Cardiac septum (tissue), 1 donor: ENCODE results near the gene HSPA5. TPM values are rescaled to one million over a fixed set of nuclear protein-coding genes. Genes with fewer than 3 reads are reported as not detected.
A peak's percentile ranks its signal among the peaks of the same experiment; 100 is the strongest.
"Not testable (repeated sequence)": the region's sequence is repeated elsewhere in the genome, so short reads cannot be mapped to it uniquely, and the experiment has no call there.

Experiments
- DNase-seq: peaks from one replicate; pipeline ENCODE4 v3.0.0-alpha.2; 2020; ENCODE audit warnings: low spot score
- intact Hi-C: fragments of 100-400 bp; cut with DNase I; formaldehyde crosslinking; loops from one replicate; pipeline ENCODE4 v1.14.0; 2022
- total RNA-seq: library from RNA; stranded (reverse); fragmentation: NEBNext Ultra II Directional; extraction: Animal tissue kit (Norgen Biotek cat#: 25700); gene quantifications from one replicate; pipeline ENCODE4 v1.2.1, GENCODE V29; 2021
- donor health status: DM: no; HTN: no; CAD: no.

Gene HSPA5
- total RNA-seq, 1 donor from 2014 or later = 284 TPM

- intact Hi-C loops = loop anchor here (5.0 kb wide), 1 partner anchor 39 kb away; the partner anchor contains the start of gene HSPA5
- DNase-seq = no peak
Observed at GRCh38 chr9:125202846-125203618, 38.1 kb downstream of the HSPA5 start.

DNA sequence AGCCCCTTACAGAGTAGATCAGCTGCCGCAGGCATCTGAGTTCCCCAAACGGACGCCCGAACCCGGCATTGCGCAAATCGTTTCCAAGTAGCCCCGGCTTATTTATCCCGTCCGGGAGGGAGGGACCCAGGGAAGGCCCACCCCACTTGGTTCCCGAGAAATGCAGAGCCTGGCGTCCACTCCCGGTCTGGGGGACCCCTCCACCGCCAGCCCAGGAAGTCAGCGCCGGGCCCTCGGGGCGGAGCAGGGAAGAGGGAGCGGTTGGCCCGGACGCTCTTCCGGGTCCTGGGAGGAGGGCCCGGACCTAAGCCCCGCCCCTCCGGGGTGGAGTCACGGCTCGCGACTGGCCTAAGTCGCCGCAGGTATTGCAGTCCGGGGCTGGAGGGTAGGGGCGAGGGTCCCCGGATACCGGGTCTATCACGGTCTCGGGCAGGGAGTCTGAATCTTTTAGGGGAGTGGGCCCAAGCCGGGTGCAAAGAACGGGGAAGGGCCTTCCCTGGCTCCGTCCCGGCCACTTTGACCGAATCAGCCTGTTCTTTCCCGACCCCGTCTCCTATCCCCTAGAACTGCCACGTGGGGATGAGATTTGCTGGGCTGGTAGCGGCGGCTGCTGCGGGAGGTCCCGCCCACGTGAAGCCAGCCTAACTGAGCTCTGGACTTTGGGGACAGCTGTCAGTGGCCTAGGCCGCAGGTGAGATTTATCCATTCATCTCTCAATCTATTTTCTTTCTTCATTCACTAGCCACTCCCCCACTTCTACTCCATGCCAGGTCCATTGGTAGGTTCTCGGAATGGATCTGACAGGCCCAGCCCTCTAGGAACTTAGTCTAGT, 40.7 kb downstream of the HSPA5 start, which contains the start of gene RABEPK:
TSS of gene RABEPK (plus strand) at position 327 of the 832 bp plus-strand sequence. CDS start 2,472 bp downstream, outside the sequence.
- DNase-seq = peak; percentile 97
- intact Hi-C loops = loop anchor here (5.0 kb wide), 1 partner anchor 42 kb away; the partner anchor contains the start of gene HSPA5

- intact Hi-C loops, DNase-seq: not testable (repeated sequence)
Observed at GRCh38 chr9:125195591-125195990, 45.6 kb downstream of the HSPA5 start.

- DNase-seq = not testable (repeated sequence)
- intact Hi-C loops = loop anchor here (5.0 kb wide), 1 partner anchor 68 kb away; the partner anchor contains the start of gene GAPVD1
Observed at GRCh38 chr9:125194466-125194865, 46.7 kb downstream of the HSPA5 start.

- intact Hi-C loops = loop anchor here (5.0 kb wide), 1 partner anchor 72 kb away; the partner anchor contains the start of gene GAPVD1
Observed at GRCh38 chr9:125190361-125190801, 50.8 kb downstream of the HSPA5 start.

GRCh38 chr9:125189361-125190289, 51.5 kb downstream of the HSPA5 start, which contains the start of gene PPP6C:
PPP6C (minus strand) TSS chr9:125189803; CDS start chr9:125189718, 85 bp downstream.
- peak; percentile 98 for DNase-seq
- intact Hi-C loops = loop anchor here (2.0 to 5.0 kb wide), 2 partner anchors 73 to 249 kb away; partner anchors contain the start of genes GAPVD1 and GOLGA1

More at GRCh38 chr9:125190361-125190801, 50.8 kb downstream of the HSPA5 start:
- no peak for DNase-seq

DNA sequence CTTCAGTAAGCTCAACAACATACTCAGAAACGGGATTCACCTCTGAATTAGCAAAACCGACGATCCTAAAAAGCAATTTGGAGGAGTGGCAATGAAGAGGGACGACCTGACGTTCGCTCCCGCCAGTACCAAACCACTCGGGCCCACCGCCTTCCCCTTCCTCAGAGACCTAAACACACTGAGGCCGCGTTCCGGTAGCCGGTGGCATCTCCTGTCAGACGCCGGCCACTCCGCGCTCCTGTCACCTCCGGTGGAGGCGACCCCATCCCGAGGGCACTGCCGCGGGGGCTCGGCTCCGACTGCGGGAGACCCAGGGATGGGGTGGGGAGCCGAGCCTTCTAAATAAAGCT, 52.2 kb downstream of the HSPA5 start:
- intact Hi-C loops = loop anchor here (2.0 kb wide), 1 partner anchor 248 kb away; the partner anchor contains the start of gene GOLGA1
- DNase-seq = no peak

Other genes with a start within 250 kb of the HSPA5 start
- 4.8 TPM for gene SCAI, start 97.8 kb downstream of the HSPA5 start, total RNA-seq
- 32.5 TPM for gene PPP6C, start 51.5 kb downstream of the HSPA5 start, total RNA-seq
- gene RABEPK, start 40.8 kb downstream of the HSPA5 start, total RNA-seq = 9.4 TPM
- 31.1 TPM for gene GAPVD1, start 20.5 kb upstream of the HSPA5 start, total RNA-seq